T-helper 1 cell treated with Interleukin-12 subunit alpha and Interleukin-12 subunit beta and Interleukin-4 antibody, amounts not matched to agents 30 μg/mL and 1 μg/mL, for 36 hours (primary cell): ENCODE measurements around the gene TXLNA.
"Not testable (repeated sequence)": the region's sequence is repeated elsewhere in the genome, so short reads cannot be mapped to it uniquely, and the experiment has no call there.

Experiments used
- H3K27ac Mint-ChIP-seq: one replicate; pipeline ENCODE4 v1.8.0; 2021; ENCODE audit warnings: mild to moderate bottlenecking, mixed read lengths
- H3K27me3 Mint-ChIP-seq: one replicate; pipeline ENCODE4 v1.8.0; 2021; ENCODE audit warnings: low read depth, mixed read lengths
- H3K36me3 Mint-ChIP-seq: one replicate; pipeline ENCODE4 v1.8.0; 2021; ENCODE audit warnings: low read depth, mixed read lengths
- H3K4me1 Mint-ChIP-seq: one replicate; pipeline ENCODE4 v1.8.0; 2021; ENCODE audit warnings: low read depth, mixed read lengths
- H3K4me3 Mint-ChIP-seq: one replicate; pipeline ENCODE4 v1.8.0; 2021; ENCODE audit warnings: mild to moderate bottlenecking, moderate library complexity, mixed read lengths
- H3K9me3 Mint-ChIP-seq: one replicate; pipeline ENCODE4 v1.8.0; 2021; ENCODE audit warnings: mixed read lengths

The TXLNA gene

GRCh38 chr1:32179443-32180185 is at the start of gene TXLNA:
Gene TXLNA (plus strand): TSS chr1:32179675. CDS start chr1:32180346, 671 bp downstream.
- peaks cover 27% of the 10 kb centered on the region for H3K4me1 Mint-ChIP-seq
- peak within 1 kb of the TSS; percentile 97 for H3K27ac Mint-ChIP-seq
- no peaks in the 10 kb centered on the region for H3K9me3 Mint-ChIP-seq
- H3K4me3 Mint-ChIP-seq, result peak within 1 kb of the TSS; percentile 92
- no peaks in the 10 kb centered on the region for H3K27me3 Mint-ChIP-seq
- H3K36me3 Mint-ChIP-seq, result peaks cover 32% of the 10 kb centered on the region

- not testable (repeated sequence) for H3K36me3 Mint-ChIP-seq, H3K27me3 Mint-ChIP-seq, H3K27ac Mint-ChIP-seq, H3K9me3 Mint-ChIP-seq, H3K4me3 Mint-ChIP-seq
- H3K4me1 Mint-ChIP-seq, result peaks cover 12% of the 10 kb centered on the region
Observed at GRCh38 chr1:32133950-32134280, 45.6 kb upstream of the TXLNA start.

GRCh38 chr1:32137111-32137510 is 42.4 kb upstream of the TXLNA start:
- Mint-ChIP-seq H3K27ac (no peak overlapping the region), H3K4me3 (no peak overlapping the region), H3K36me3 (peaks cover 7% of the 10 kb centered on the region), H3K27me3 (no peaks in the 10 kb centered on the region), H3K4me1 (peaks cover 19% of the 10 kb centered on the region), H3K9me3 (no peaks in the 10 kb centered on the region)

- Mint-ChIP-seq H3K27ac (no peak overlapping the region), H3K9me3 (no peaks in the 10 kb centered on the region), H3K27me3 (no peaks in the 10 kb centered on the region), H3K36me3 (peaks cover 7% of the 10 kb centered on the region), H3K4me3 (no peak overlapping the region), H3K4me1 (peaks cover 21% of the 10 kb centered on the region)
Observed at GRCh38 chr1:32138965-32139364, 40.5 kb upstream of the TXLNA start.

- H3K4me3 Mint-ChIP-seq, result no peak overlapping the region
- peaks cover 8% of the 10 kb centered on the region for H3K36me3 Mint-ChIP-seq
- peaks cover 23% of the 10 kb centered on the region for H3K4me1 Mint-ChIP-seq
- no peaks in the 10 kb centered on the region for H3K27me3 Mint-ChIP-seq
- no peak overlapping the region for H3K27ac Mint-ChIP-seq
- H3K9me3 Mint-ChIP-seq, result no peaks in the 10 kb centered on the region
Observed at GRCh38 chr1:32142446-32143301, 36.8 kb upstream of the TXLNA start.

- not testable (repeated sequence) for H3K27ac Mint-ChIP-seq, H3K9me3 Mint-ChIP-seq, H3K4me3 Mint-ChIP-seq, H3K36me3 Mint-ChIP-seq, H3K27me3 Mint-ChIP-seq
- H3K4me1 Mint-ChIP-seq, result peaks cover 21% of the 10 kb centered on the region
Observed at GRCh38 chr1:32143302-32143695, 36.2 kb upstream of the TXLNA start.

GRCh38 chr1:32144033-32144432 is 35.4 kb upstream of the TXLNA start:
- no peak overlapping the region for H3K27ac Mint-ChIP-seq
- no peak overlapping the region for H3K4me3 Mint-ChIP-seq
- H3K9me3 Mint-ChIP-seq, result peaks cover 3% of the 10 kb centered on the region
- no peaks in the 10 kb centered on the region for H3K27me3 Mint-ChIP-seq
- H3K4me1 Mint-ChIP-seq, result peaks cover 15% of the 10 kb centered on the region
- peaks cover 9% of the 10 kb centered on the region for H3K36me3 Mint-ChIP-seq

- not testable (repeated sequence) for H3K4me3 Mint-ChIP-seq, H3K9me3 Mint-ChIP-seq, H3K27me3 Mint-ChIP-seq, H3K27ac Mint-ChIP-seq
- H3K4me1 Mint-ChIP-seq, result peaks cover 12% of the 10 kb centered on the region
- peaks cover 16% of the 10 kb centered on the region for H3K36me3 Mint-ChIP-seq
Observed at GRCh38 chr1:32147799-32148198, 31.7 kb upstream of the TXLNA start.

- Mint-ChIP-seq H3K9me3 (peaks cover 6% of the 10 kb centered on the region), H3K4me1 (peaks cover 5% of the 10 kb centered on the region), H3K36me3 (peaks cover 17% of the 10 kb centered on the region), H3K4me3 (no peak overlapping the region), H3K27me3 (no peaks in the 10 kb centered on the region), H3K27ac (no peak overlapping the region)
Observed at GRCh38 chr1:32150847-32151246, 28.6 kb upstream of the TXLNA start.

GRCh38 chr1:32151319-32151787 is 28.1 kb upstream of the TXLNA start:
- Mint-ChIP-seq H3K36me3 (peaks cover 21% of the 10 kb centered on the region), H3K27ac (no peak overlapping the region), H3K27me3 (no peaks in the 10 kb centered on the region), H3K4me3 (no peak overlapping the region), H3K9me3 (peaks cover 6% of the 10 kb centered on the region), H3K4me1 (peaks cover 5% of the 10 kb centered on the region)

- no peaks in the 10 kb centered on the region for H3K9me3 Mint-ChIP-seq
- no peak overlapping the region for H3K27ac Mint-ChIP-seq
- peaks cover 6% of the 10 kb centered on the region for H3K4me1 Mint-ChIP-seq
- H3K36me3 Mint-ChIP-seq, result peaks cover 42% of the 10 kb centered on the region
- no peaks in the 10 kb centered on the region for H3K27me3 Mint-ChIP-seq
- no peak overlapping the region for H3K4me3 Mint-ChIP-seq
Observed at GRCh38 chr1:32159189-32159588, 20.3 kb upstream of the TXLNA start.

- Mint-ChIP-seq H3K4me3 (no peak overlapping the region), H3K4me1 (peaks cover 5% of the 10 kb centered on the region), H3K36me3 (peaks cover 30% of the 10 kb centered on the region), H3K9me3 (no peaks in the 10 kb centered on the region), H3K27ac (no peak overlapping the region), H3K27me3 (no peaks in the 10 kb centered on the region)
Observed at GRCh38 chr1:32163405-32163804, 16.1 kb upstream of the TXLNA start.

- H3K27me3 Mint-ChIP-seq, H3K4me3 Mint-ChIP-seq, H3K9me3 Mint-ChIP-seq, H3K4me1 Mint-ChIP-seq, H3K27ac Mint-ChIP-seq: not testable (repeated sequence)
- peaks cover 32% of the 10 kb centered on the region for H3K36me3 Mint-ChIP-seq
Observed at GRCh38 chr1:32165633-32166032, 13.8 kb upstream of the TXLNA start.

GRCh38 chr1:32170991-32171390 is 8.5 kb upstream of the TXLNA start:
- no peaks in the 10 kb centered on the region for H3K9me3 Mint-ChIP-seq
- H3K36me3 Mint-ChIP-seq, result peaks cover 40% of the 10 kb centered on the region
- no peaks in the 10 kb centered on the region for H3K27me3 Mint-ChIP-seq
- H3K27ac Mint-ChIP-seq, result no peak overlapping the region
- H3K4me1 Mint-ChIP-seq, result peaks cover 11% of the 10 kb centered on the region
- no peak overlapping the region for H3K4me3 Mint-ChIP-seq

GRCh38 chr1:32172621-32173245 is 6.7 kb upstream of the TXLNA start:
- Mint-ChIP-seq H3K9me3 (no peaks in the 10 kb centered on the region), H3K4me3 (no peak overlapping the region), H3K36me3 (peaks cover 37% of the 10 kb centered on the region), H3K27me3 (no peaks in the 10 kb centered on the region), H3K4me1 (peaks cover 12% of the 10 kb centered on the region), H3K27ac (peak overlapping the region; percentile 14)
